ENCODE data around the gene PMM2. TPM values are rescaled to one million over a fixed set of nuclear protein-coding genes. Genes with fewer than 3 reads are reported as not detected.
A peak's percentile ranks its signal among the peaks of the same experiment; 100 is the strongest.
"Not testable (repeated sequence)": the region's sequence is repeated elsewhere in the genome, so short reads cannot be mapped to it uniquely, and the experiment has no call there.

Gene PMM2
- polyA plus RNA-seq, 4 donors = 21.1 to 48.1 (median 36.0) TPM

DNA sequence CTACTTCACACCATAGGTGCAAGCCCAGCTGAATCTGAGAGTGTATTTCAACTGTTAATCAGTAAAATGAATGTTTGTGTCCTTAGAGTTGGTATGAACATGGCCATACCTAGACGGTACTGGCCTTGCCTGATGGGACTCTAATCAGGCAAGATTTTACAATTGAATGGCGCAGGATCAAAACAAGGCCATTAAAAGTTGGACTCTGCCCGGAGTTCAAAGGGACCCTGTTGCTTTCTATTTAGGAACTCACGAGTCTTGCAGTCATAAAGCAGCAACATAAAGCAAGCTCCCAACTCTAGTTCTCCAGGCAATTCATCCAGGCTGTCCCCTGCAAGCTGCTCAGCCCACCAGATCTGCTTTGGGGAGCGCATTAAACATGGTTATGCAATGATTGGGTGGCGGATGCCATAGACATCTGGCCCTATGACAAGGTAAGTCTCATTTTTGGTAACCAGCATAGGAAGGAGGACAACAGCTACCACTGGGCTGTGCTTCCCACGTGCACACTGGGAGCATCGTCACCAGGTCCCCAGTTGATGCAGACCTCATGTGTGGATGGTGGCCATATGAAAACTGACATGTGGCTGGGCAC, 9.0 kb upstream of the PMM2 start:
- Histone ChIP-seq H3K27ac (ENCODE audit: low read depth in 1 of 3, low read length in 2 of 3) (peak overlapping the region in 2 of 3 donors; percentile 43 to 75), H3K9me3 (ENCODE audit: control insufficient read depth in 2 of 2, insufficient read depth in 1 of 2, low read depth in 1 of 2, low read length in 1 of 2) (no peaks in the 10 kb centered on the region), H3K4me1 (ENCODE audit: control insufficient read depth in 3 of 3, insufficient read depth in 2 of 3, low read depth in 1 of 3, low read length in 2 of 3) (peaks cover 0 to 22% (median 3%) of the 10 kb centered on the region in 3 donors), H3K36me3 (ENCODE audit: control insufficient read depth in 3 of 3, insufficient read depth in 2 of 3, low read depth in 1 of 3, low read length in 3 of 3) (no peaks in the 10 kb centered on the region), H3K4me3 (ENCODE audit: low read depth in 1 of 3, low read length in 3 of 3) (no peak overlapping the region), H3K27me3 (ENCODE audit: control insufficient read depth in 3 of 3, insufficient read depth in 3 of 3, low read length in 3 of 3) (no peaks in the 10 kb centered on the region)
- WGBS, 3 donors = 13 to 65% (median 42%) methylated on average over 8 of the region's 8 CpGs
- FAIRE-seq (no peak), DNase-seq (peak; percentile 96 to 97)

DNA sequence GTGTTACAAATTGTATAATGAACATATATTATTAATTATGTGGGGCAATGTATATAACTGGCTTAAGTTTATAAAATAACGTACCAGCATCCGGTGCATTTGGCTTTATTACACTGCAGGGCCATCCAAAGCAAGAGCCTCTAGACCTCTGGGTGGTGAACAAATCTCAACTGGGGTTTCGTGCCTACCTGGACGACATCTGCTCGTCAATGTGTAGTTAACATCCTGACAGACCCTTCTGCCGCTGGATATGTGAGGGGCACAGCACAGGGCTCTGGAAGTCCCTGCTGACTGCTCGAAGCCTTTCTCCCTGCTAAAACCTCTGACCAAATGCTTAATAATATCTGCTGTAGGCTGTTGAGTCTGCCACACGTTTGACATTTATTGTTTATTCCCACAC, 2.5 kb upstream of the PMM2 start:
- Histone ChIP-seq H3K4me3 (ENCODE audit: low read depth in 1 of 3, low read length in 3 of 3) (no peak overlapping the region), H3K27ac (ENCODE audit: low read depth in 1 of 3, low read length in 2 of 3) (no peak overlapping the region), H3K4me1 (ENCODE audit: control insufficient read depth in 3 of 3, insufficient read depth in 2 of 3, low read depth in 1 of 3, low read length in 2 of 3) (peaks cover 2 to 18% (median 3%) of the 10 kb centered on the region in 3 donors), H3K9me3 (ENCODE audit: control insufficient read depth in 2 of 2, insufficient read depth in 1 of 2, low read depth in 1 of 2, low read length in 1 of 2) (no peaks in the 10 kb centered on the region), H3K27me3 (ENCODE audit: control insufficient read depth in 3 of 3, insufficient read depth in 3 of 3, low read length in 3 of 3) (no peaks in the 10 kb centered on the region), H3K36me3 (ENCODE audit: control insufficient read depth in 3 of 3, insufficient read depth in 2 of 3, low read depth in 1 of 3, low read length in 3 of 3) (peaks cover 0 to 12% (median 0%) of the 10 kb centered on the region in 3 donors)
- DNase-seq (no peak), FAIRE-seq (no peak)
- 85 to 90% (median 85%) methylated on average over 8 of the region's 8 CpGs for WGBS, 3 donors

- peaks cover 2 to 18% (median 3%) of the 10 kb centered on the region in 3 donors for H3K4me1 ChIP-seq (ENCODE audit: control insufficient read depth in 3 of 3, insufficient read depth in 2 of 3, low read depth in 1 of 3, low read length in 2 of 3)
- H3K36me3 ChIP-seq (ENCODE audit: control insufficient read depth in 3 of 3, insufficient read depth in 2 of 3, low read depth in 1 of 3, low read length in 3 of 3) = peaks cover 0 to 13% (median 0%) of the 10 kb centered on the region in 3 donors
- no peaks in the 10 kb centered on the region for H3K9me3 ChIP-seq (ENCODE audit: control insufficient read depth in 2 of 2, insufficient read depth in 1 of 2, low read depth in 1 of 2, low read length in 1 of 2)
- FAIRE-seq (no peak), DNase-seq (no peak)
- H3K4me3 ChIP-seq (ENCODE audit: low read depth in 1 of 3, low read length in 3 of 3) = no peak overlapping the region
- no peaks in the 10 kb centered on the region for H3K27me3 ChIP-seq (ENCODE audit: control insufficient read depth in 3 of 3, insufficient read depth in 3 of 3, low read length in 3 of 3)
- WGBS, 3 donors = 90 to 93% (median 92%) methylated on average over 10 of the region's 10 CpGs
- H3K27ac ChIP-seq (ENCODE audit: low read depth in 1 of 3, low read length in 2 of 3) = no peak overlapping the region
Observed at GRCh38 chr16:8795818-8796217, 1.8 kb upstream of the PMM2 start.

DNA sequence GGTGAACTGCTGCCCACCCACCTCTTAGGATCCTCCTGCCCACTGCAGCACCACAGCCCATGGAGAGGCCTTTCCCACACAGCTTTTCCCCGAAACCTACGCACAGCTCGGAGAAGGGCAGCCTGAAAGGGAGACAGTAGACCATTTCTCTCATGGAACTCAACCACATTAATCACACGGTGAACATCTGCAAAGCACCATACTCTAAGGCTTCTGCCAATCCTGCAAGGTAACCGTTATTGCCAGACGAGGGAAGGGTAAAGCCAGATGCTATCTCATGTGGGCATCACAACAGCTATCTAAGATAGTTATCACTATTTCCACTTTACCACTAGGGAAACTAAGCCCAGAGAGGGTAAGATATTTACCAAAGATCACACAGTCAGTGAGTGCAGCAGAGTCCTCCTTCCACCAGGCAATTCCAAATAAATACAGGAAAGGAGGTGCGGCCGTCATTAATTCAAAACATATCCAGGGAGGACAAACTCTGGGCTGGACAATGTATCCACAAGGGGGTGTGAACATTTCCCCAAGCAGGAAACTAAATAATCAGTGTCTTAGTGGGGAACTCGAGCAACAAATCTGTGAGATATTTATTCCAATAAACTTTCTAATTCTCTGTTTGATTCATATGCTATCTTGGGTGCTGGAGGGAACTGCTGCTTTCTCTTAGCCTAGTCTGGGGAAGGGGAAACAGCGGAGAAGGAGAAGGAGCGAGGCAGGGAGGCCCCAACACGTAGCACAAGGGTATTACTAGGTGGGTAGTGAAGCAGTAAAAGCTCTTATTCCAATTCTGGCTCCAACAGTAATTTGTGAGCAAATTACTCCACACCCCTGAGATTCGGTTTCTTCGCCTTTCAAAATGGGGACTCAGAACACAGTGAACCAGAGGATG, 923 bp upstream of the PMM2 start:
- peak overlapping the region in 2 of 3 donors; percentile 65 to 77 for H3K27ac ChIP-seq (ENCODE audit: low read depth in 1 of 3, low read length in 2 of 3)
- no peaks in the 10 kb centered on the region for H3K27me3 ChIP-seq (ENCODE audit: control insufficient read depth in 3 of 3, insufficient read depth in 3 of 3, low read length in 3 of 3)
- no peak for DNase-seq
- H3K36me3 ChIP-seq (ENCODE audit: control insufficient read depth in 3 of 3, insufficient read depth in 2 of 3, low read depth in 1 of 3, low read length in 3 of 3) = peaks cover 0 to 13% (median 0%) of the 10 kb centered on the region in 3 donors
- peak overlapping the region; percentile 43 to 83 (median 77) for H3K4me3 ChIP-seq (ENCODE audit: low read depth in 1 of 3, low read length in 3 of 3)
- peaks cover 2 to 25% (median 6%) of the 10 kb centered on the region in 3 donors for H3K4me1 ChIP-seq (ENCODE audit: control insufficient read depth in 3 of 3, insufficient read depth in 2 of 3, low read depth in 1 of 3, low read length in 2 of 3)
- no peaks in the 10 kb centered on the region for H3K9me3 ChIP-seq (ENCODE audit: control insufficient read depth in 2 of 2, insufficient read depth in 1 of 2, low read depth in 1 of 2, low read length in 1 of 2)
- no peak for FAIRE-seq
- 23 to 40% (median 34%) methylated on average over 14 of the region's 14 CpGs for WGBS, 3 donors

DNA sequence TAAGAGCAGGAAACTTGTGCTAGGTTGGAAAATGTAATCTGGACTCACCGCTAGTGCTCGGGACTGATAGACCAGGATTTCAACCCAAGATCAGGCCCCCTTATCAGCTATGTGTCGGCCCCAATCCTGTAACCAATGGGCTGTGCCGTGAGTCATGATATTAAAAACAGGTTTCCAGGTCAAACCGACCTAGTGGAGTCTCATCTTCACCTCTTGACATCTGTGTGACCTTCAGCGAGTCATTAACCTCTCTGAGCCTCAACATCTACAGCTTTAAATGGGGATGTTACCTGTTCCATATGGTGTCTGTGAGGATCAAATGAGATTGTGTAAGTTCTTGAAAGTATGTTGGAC, 512 bp downstream of the PMM2 start:
- H3K36me3 ChIP-seq (ENCODE audit: control insufficient read depth in 3 of 3, insufficient read depth in 2 of 3, low read depth in 1 of 3, low read length in 3 of 3) = peaks cover 6 to 24% (median 8%) of the 10 kb centered on the region in 3 donors
- no peaks in the 10 kb centered on the region for H3K9me3 ChIP-seq (ENCODE audit: control insufficient read depth in 2 of 2, insufficient read depth in 1 of 2, low read depth in 1 of 2, low read length in 1 of 2)
- H3K27ac ChIP-seq (ENCODE audit: low read depth in 1 of 3, low read length in 2 of 3) = peak overlapping the region; percentile 80 to 93 (median 85)
- H3K4me3 ChIP-seq (ENCODE audit: low read depth in 1 of 3, low read length in 3 of 3) = peak overlapping the region; percentile 77 to 88 (median 83)
- 0 to 2% (median 1%) methylated on average over 6 of the region's 6 CpGs for WGBS, 3 donors
- peak; percentile 33 to 41 for DNase-seq
- H3K27me3 ChIP-seq (ENCODE audit: control insufficient read depth in 3 of 3, insufficient read depth in 3 of 3, low read length in 3 of 3) = no peaks in the 10 kb centered on the region
- FAIRE-seq = no peak
- H3K4me1 ChIP-seq (ENCODE audit: control insufficient read depth in 3 of 3, insufficient read depth in 2 of 3, low read depth in 1 of 3, low read length in 2 of 3) = peaks cover 2 to 31% (median 6%) of the 10 kb centered on the region in 3 donors

DNA sequence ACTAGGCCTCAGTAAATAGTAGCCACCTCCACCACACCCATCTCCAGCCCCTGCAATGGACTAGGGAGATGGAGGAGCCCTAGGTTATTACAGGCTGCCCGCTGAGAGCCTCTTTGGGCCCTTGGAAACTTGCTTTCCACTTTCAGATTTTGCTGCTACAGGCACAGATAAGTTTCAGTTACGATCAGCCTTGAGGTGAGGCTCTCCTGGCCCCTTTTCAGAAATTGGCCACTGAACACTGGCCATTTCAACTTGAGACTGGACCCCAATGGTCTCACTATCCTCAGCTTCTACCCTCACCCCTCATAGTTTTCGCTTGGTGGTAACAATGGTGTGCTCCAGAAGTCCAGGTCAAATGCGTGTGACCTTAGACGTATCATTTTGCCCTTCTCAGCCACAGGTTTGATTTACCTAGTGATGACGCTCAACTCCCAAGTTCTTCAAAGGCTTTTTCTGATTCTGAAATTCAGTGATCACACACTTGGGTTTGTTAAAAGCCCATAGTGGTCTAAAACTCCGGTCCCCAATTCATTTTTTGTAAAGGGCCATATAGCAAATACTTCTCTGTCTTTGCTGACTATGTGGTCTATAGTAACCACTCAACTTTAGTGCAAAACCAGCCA, 1.0 kb downstream of the PMM2 start:
- Histone ChIP-seq H3K36me3 (ENCODE audit: control insufficient read depth in 3 of 3, insufficient read depth in 2 of 3, low read depth in 1 of 3, low read length in 3 of 3) (peaks cover 8 to 25% (median 8%) of the 10 kb centered on the region in 3 donors), H3K4me1 (ENCODE audit: control insufficient read depth in 3 of 3, insufficient read depth in 2 of 3, low read depth in 1 of 3, low read length in 2 of 3) (peaks cover 2 to 31% (median 6%) of the 10 kb centered on the region in 3 donors), H3K27me3 (ENCODE audit: control insufficient read depth in 3 of 3, insufficient read depth in 3 of 3, low read length in 3 of 3) (no peaks in the 10 kb centered on the region), H3K9me3 (ENCODE audit: control insufficient read depth in 2 of 2, insufficient read depth in 1 of 2, low read depth in 1 of 2, low read length in 1 of 2) (no peaks in the 10 kb centered on the region), H3K4me3 (ENCODE audit: low read depth in 1 of 3, low read length in 3 of 3) (peak overlapping the region; percentile 77 to 88 (median 83)), H3K27ac (ENCODE audit: low read depth in 1 of 3, low read length in 2 of 3) (peak overlapping the region; percentile 80 to 93 (median 85))
- DNase-seq (peak; percentile 19 to 20), FAIRE-seq (no peak)
- 13 to 44% (median 22%) methylated on average over 7 of the region's 7 CpGs for WGBS, 3 donors

DNA sequence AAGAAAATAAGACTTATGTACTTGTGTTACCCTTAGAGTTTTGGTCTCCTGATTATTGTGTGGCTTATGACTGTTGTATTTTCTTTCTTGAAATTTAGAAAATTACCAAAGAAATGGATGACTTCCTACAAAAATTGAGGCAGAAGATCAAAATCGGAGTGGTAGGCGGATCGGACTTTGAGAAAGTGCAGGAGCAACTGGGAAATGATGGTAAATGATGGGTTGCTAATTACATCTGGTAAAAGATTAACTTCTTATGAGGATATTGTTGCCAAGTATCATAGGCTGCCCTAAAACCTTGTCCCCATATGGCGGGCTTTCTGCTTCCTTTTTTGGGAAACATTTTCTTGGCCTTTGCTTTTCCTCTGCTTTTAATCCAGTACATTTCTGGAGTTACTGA, 4.1 kb downstream of the PMM2 start:
- FAIRE-seq = no peak
- H3K27me3 ChIP-seq (ENCODE audit: control insufficient read depth in 3 of 3, insufficient read depth in 3 of 3, low read length in 3 of 3) = no peaks in the 10 kb centered on the region
- H3K9me3 ChIP-seq (ENCODE audit: control insufficient read depth in 2 of 2, insufficient read depth in 1 of 2, low read depth in 1 of 2, low read length in 1 of 2) = no peaks in the 10 kb centered on the region
- peaks cover 2 to 27% (median 3%) of the 10 kb centered on the region in 3 donors for H3K4me1 ChIP-seq (ENCODE audit: control insufficient read depth in 3 of 3, insufficient read depth in 2 of 3, low read depth in 1 of 3, low read length in 2 of 3)
- H3K27ac ChIP-seq (ENCODE audit: low read depth in 1 of 3, low read length in 2 of 3) = peak overlapping the region in 1 of 3 donors; percentile 42
- WGBS, 3 donors = 15 to 75% (median 40%) methylated on average over 4 of the region's 4 CpGs
- H3K36me3 ChIP-seq (ENCODE audit: control insufficient read depth in 3 of 3, insufficient read depth in 2 of 3, low read depth in 1 of 3, low read length in 3 of 3) = peaks cover 12 to 39% (median 27%) of the 10 kb centered on the region in 3 donors
- peak; percentile 52 to 64 for DNase-seq
- H3K4me3 ChIP-seq (ENCODE audit: low read depth in 1 of 3, low read length in 3 of 3) = no peak overlapping the region

DNA sequence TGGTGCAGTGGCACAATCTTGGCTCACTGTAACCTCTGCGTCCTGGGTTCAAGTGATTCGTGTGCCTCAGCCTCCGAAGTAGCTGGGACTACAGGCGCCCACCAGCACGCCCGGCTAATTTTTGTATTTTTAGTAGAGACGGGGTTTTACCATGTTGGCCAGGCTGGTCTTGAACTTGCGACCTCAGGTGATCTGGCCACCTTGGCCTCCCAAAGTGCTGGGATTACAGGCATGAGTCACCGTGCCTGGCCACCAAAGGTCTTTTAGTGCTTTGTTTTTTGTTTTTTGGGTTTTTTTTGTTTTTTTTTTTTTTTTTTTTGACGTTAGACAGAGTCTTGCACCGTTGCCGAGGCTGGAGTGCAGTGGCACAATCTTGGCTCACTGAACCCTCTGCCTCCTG, 6.1 kb downstream of the PMM2 start:
- 92 to 94% (median 93%) methylated on average over 11 to 12 of the region's 12 CpGs for WGBS, 3 donors
- not testable (repeated sequence) for H3K9me3 ChIP-seq (ENCODE audit: control insufficient read depth in 2 of 2, insufficient read depth in 1 of 2, low read depth in 1 of 2, low read length in 1 of 2); H3K27me3 ChIP-seq (ENCODE audit: control insufficient read depth in 3 of 3, insufficient read depth in 3 of 3, low read length in 3 of 3); H3K27ac ChIP-seq (ENCODE audit: low read depth in 1 of 3, low read length in 2 of 3); FAIRE-seq; H3K4me3 ChIP-seq (ENCODE audit: low read depth in 1 of 3, low read length in 3 of 3); DNase-seq
- H3K4me1 ChIP-seq (ENCODE audit: control insufficient read depth in 3 of 3, insufficient read depth in 2 of 3, low read depth in 1 of 3, low read length in 2 of 3) = peaks cover 2 to 21% (median 3%) of the 10 kb centered on the region in 3 donors
- H3K36me3 ChIP-seq (ENCODE audit: control insufficient read depth in 3 of 3, insufficient read depth in 2 of 3, low read depth in 1 of 3, low read length in 3 of 3) = peaks cover 15 to 57% (median 38%) of the 10 kb centered on the region in 3 donors

Data from small intestine (tissue), 7 donors.